ENCODE results near the gene ZNF407.
"Not testable (repeated sequence)": the region's sequence is repeated elsewhere in the genome, so short reads cannot be mapped to it uniquely, and the experiment has no call there.

The ZNF407 gene

GRCh38 chr18:75083761-75084160 lies 486.1 kb downstream of the ZNF407 start:
- FAIRE-seq, result no peak

DNA sequence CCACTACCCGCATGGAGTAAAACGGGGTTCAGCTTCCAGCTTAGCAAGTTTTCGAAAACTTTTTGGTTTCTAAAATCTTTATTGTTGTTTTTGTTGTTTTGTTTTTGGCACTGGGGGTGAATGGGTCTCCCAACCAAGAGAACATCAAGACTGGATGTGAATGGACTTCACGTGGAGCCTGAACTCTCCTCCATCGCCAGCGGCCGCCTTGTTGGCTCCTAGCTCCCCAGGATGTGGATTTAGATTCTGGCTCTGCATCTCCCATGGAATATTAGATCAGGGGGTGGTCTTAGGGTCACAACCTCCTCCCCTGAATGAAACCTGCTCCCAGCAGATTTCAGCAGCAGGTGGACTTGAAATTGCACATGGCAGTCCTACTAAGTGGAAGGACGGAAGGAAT lies 488.0 kb downstream of the ZNF407 start:
- not testable (repeated sequence) for FAIRE-seq

DNA sequence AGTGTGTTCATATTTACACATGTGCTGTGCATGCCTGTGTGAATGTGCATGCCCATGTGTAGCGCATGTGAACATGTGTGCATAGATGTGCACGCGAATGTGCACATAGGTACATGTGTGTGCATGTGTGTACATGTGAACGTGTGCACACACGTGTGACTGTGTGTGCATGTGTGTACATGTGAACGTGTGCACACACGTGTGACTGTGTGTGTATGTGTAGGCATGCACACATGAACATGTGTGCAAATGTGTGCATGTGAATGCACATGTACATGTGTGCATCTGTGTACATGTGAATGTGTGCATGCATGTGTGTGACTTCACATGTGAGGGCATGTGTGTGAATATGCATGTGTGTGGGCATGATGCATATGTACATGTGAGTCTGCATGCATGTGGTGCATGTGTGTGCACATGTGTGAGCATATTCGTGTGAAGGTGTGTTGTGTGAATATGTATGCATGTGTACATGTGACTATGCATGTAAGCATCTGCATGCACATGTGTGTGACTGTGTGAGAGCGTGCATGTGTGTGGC lies 488.9 kb downstream of the ZNF407 start:
- FAIRE-seq, result no peak

DNA sequence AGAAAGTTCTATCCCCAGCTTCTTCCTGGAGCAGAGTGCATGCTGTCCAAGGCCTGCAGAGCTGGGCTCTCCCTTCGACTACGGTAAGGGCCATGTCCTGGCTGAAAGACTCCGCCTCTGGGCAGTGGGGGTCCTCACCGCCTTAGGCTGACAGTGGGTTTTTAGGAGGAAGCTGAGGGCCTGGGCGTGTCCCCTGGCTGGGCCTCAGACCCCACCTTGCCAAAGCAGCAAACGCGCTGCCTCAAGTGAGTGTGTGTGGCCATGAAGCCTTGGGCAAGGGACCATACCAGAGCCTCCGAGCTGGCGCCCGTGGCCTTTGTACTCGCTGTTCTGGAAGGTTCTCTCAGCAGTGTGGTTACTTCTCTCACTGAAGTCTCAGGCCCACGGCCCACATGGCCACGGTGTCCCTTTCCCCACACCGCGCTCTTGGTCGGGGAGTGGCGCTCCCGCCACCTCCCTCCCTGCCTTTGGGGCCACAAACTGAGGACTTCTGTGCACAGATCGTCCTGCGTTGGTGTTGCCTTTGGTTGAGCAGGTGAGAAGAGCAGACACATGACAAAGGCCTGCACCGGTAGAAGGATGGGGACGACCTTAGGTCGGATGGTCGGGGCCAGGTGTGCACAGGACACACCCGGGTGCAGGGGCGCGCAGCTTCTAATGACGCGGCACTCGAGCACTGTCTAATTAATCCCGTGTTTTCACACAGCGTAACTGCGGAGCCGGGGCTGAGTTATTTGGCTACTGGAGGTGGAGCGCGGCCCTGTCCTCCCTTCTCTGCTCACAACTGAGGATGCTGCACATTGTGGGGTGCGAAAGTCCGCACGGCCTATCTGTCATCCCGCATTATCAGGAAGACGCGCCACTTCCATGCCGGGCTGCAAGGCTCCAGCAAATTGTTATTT lies 489.7 kb downstream of the ZNF407 start:
- FAIRE-seq, result no peak

- FAIRE-seq, result no peak
These were observed 490.4 kb downstream of the ZNF407 start for GRCh38 chr18:75088021-75088506.

- FAIRE-seq, result no peak
These were observed 491.0 kb downstream of the ZNF407 start for GRCh38 chr18:75088622-75089211.

GRCh38 chr18:75089748-75090327 lies 492.2 kb downstream of the ZNF407 start:
- no peak for FAIRE-seq

DNA sequence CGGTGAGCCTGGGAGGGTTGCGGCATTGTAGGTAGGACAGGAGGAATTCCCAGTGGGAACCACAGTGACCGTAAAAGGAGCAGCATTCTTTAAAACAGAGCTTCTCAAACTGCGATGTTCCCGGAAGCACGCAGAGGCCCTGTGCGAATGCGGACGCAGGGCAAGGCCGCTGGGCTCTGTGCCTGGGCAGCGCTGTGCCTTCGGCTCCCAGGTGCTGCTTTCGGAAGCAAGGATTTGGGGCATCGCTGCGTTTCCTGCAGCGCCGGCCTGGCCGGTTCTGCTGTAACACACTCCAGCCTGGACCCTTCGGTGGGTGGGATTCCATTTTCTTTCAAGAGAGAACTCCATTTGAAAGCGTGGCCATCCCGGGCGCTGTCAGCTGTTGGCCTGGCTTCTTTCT lies 492.7 kb downstream of the ZNF407 start:
- FAIRE-seq, result no peak

- FAIRE-seq, result no peak
These were observed 500.0 kb downstream of the ZNF407 start for GRCh38 chr18:75097491-75098225.

DNA sequence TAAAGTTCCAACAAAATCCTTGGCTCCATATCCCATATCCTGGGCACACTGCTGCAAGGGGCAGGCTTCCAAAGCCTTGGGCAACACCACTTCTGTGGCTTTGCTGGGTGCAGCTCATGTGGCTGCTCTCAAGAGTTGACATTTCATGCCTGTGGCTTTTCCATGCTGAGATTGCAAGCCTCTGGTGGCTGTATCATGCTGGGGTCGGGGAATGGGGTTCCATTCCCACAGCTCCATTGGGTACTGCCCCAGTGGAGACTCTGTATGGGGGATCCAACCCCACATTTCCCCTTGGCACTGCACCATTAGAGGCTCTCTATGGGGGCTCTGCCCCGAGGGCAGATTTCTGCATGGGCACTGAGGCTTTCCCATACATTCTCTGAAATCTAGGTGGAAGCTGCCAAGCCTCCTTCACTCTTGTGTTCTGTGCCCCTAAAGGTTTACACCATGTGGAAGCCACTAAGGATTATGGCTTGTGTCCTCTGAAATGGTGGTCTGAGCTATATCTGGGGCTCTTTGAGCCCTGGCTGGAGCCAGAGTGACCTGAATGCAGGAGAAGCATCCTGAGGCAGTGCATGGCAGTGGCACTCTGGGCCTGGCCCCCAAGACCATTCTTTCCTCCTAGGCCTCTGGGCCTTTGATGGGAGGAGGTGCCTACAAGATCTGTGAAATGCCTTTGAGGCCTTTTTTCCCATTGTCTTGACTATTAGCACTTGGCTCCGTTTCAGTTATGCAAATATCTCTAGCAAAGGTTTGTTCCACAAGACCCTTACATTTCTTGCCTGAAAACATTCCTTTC lies 503.4 kb downstream of the ZNF407 start:
- no peak for FAIRE-seq

- no peak for FAIRE-seq
These were observed 504.2 kb downstream of the ZNF407 start for GRCh38 chr18:75101916-75102315.

DNA sequence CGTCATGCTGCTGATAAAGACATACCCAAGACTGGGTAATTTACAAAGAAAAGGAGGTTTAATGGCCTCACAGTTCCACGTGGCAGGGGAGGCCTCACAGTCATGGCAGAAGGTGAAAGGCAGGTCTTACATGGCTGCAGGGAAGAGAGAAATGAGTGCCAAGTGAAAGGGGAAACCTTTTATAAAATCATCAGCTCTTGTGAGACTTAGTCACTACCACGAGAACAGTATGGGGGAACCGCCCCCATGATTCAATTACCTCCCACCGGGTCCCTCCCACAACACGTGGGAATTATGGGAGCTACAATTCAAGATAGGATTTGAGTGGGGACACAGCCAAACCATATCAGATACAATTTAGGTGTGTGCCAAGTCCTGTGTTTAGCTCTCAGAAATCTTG lies 506.4 kb downstream of the ZNF407 start:
- not testable (repeated sequence) for FAIRE-seq

DNA sequence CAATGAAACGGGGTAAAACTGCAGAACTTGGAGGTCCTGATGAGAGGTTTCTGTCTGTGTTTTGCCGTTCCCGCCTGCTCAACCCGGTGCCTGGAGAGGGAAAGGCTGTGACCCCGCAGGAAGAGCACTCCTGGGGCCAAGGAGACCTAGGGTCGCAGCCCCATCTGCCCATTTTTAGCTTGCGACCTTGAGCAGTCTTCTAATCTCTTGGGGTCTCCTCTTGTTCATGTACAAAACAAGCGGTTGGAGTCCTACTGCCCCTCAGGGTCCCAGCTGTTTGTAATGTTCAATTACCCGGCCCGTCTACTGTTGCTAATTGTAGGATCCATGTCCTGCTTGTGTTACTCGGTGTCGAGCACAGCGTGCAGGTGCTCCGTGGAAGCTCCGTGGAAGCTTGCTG lies 506.8 kb downstream of the ZNF407 start:
- FAIRE-seq, result no peak

DNA sequence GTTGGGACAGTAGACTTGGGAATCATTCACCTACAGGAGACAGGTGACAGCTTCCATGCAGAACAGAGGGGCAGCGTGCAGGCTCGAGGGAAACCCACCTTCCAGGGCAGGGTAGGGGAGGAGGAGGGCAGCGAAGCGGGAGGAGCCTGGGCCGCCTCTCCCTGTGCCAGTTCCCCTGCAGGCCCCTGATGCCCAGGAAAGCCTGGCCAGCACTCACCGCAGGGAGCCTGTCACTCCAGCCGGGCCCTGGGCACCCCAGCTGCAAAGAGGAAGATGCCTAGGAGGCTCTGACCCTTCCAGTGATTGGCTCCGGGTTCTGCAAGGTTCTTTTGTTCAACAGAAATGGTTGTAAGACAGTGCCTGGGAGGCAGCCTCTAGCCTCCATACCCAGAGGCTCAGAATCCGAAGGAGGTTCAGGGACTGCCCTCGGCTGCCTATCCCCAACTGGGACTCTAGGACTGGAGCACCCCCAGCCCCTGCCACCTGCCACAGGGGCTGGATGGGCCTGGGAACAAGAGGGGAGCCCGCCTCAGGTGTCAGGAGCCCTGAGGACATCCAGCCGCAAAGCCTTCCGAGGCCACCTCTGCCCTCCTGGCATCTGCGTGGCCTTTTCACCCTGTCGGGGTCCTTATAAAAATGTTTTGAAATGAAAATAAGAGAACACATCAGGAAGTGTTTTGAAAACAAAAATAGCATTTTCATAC lies 508.0 kb downstream of the ZNF407 start:
- FAIRE-seq, result no peak

- FAIRE-seq, result no peak
These were observed 509.1 kb downstream of the ZNF407 start for GRCh38 chr18:75106746-75107145.

- no peak for FAIRE-seq
These were observed 509.7 kb downstream of the ZNF407 start for GRCh38 chr18:75107196-75107930.

- no peak for FAIRE-seq
These were observed 510.2 kb downstream of the ZNF407 start for GRCh38 chr18:75107931-75108276.

DNA sequence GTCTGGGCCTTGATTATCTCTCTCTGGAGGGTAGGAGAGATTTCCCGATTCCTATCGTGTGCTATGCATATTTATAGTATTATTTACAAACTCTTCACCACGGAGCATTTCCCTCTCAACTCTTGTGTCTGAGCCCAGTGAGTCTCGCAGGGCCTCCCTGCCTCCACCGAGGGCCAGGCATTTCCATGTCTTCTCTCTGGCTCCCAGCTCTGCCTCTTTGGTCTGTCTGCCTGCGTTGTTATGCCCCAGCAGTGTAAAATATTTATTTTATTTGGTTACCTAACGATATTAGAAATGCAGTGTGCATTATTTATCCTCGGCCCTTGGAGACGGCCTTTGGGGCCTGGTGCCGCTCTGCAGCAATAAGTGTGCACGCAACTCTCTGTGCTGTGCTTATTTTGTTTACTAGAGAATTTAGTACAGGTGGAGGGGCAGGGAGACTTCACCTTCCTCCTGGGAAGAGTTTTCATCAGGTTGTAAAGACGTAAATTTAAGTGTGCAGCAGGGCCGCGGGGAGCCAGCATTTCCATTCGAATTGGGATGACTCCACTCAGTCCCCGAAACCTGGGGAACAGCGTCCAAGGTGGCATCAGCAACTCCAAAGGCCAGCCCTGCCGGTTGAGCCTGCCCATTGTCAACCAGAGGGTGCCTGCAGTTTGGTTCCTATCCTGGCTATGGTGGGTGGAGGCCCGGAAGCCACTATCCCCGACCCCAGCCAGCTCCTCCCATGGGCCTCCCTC lies 511.1 kb downstream of the ZNF407 start:
- no peak for FAIRE-seq

GRCh38 chr18:75109319-75109691 lies 511.6 kb downstream of the ZNF407 start:
- no peak for FAIRE-seq

DNA sequence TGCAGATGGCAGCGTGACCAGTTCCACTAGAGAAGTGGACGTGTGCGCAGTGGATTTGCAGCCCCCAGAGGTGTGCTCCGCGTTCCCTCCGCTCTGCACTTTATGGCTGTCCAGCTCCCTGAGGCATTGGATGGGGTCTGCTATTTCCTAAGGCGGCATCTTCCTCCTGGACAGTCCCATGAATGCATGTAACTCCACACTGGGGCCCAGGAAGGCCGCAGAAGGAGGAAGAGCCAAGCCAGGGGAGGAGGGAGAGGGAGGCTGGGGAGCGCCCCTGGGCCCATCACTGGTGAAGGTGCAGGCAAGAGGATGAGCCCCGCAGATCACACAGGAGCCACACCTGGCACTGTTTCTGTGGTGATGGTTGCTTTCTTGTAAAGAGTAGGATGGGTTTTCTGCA lies 512.1 kb downstream of the ZNF407 start:
- no peak for FAIRE-seq
